CD4-positive, alpha-beta T cell treated with Interferon alpha-2 for 1 hour (primary cell): ENCODE data around the gene RGP1.

Source experiments
- DNase-seq, 2 donors: peaks; one replicate each; pipeline ENCODE4 v3.0.0-alpha.2; 2020 to 2022

Gene RGP1

DNA sequence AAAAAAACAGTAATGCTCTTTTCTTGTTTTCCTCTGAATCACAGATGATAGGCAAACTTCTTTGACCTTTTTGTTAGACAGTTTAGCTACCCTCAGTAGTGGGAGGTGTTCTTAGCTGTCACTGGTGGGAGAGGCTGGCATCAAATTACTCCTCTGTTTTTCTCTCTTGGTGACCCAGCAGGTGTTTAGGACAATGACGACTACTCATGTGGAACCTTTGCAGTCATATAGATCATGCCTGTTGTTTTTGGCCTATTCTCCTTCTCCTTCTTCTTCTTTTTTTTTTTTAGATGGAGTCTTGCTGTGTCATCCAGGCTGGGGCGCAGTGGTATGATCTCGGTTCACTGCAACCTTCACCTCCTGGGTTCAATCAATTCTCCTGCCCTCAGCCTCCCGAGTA is 26.9 kb downstream of the RGP1 start:
- DNase-seq: no peak

GRCh38 chr9:35778496-35778895 is 29.4 kb downstream of the RGP1 start:
- no peak for DNase-seq

DNA sequence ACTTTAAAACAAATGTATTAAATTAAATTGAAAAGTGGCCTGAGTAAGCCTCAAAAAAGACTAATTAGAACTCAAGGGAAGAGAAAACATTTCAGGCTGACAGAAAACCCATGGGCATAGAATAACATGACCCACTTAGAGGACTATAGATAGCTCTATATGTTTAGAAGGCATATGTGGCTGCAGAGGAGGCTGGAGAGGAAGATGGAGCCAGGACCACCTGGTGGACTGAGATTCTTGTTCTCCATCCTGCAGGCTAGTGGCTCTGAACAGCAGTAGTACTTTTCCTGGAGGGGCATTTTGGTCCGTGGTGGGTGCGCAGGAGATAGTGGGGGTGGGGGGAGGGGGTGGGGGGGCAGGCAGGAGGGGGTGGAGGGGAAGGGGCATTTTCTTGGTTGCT is 32.0 kb downstream of the RGP1 start:
- no peak for DNase-seq

DNA sequence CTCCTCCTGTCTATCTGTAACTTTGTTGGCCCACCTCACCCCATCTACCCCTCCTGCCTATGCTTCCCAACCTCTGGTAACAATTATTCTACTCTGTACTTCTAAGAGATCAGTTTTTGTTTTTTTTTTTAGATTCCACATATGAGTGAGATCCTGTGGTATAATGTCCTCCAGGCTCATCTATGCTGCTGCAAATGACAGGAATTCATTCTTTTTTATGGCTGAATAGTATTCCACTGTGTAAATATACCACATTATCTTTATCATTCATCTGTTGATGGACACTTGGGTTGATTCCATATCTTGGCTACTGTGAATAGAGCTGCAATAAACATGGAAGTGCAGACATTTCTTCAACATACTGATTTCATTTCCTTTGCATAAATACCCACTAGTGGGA is 34.3 kb downstream of the RGP1 start:
- no peak for DNase-seq

DNA sequence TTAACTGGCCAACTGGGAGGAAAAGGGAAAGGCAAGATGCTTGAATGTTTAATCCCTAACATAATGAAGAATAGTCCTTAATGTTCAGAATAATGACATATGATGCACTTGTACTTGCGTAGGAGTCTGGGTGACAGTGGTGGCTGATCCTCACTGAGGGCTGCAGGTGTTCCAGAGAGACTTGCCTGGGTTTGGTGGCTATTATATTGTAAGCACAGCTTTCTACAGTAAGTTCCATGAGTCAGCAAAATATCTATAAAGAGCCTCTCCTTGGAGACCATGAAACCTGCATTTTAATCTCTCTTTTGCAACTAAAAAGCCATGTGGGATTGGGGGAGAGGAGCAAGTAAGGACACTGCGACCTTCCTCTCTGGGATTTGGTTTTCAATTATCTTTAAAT is 40.5 kb downstream of the RGP1 start:
- no peak for DNase-seq

- no peak for DNase-seq
Observed at GRCh38 chr9:35790025-35790384, 40.9 kb downstream of the RGP1 start.

GRCh38 chr9:35790385-35791296 is 41.6 kb downstream of the RGP1 start:
- peak; percentile 62 to 78 for DNase-seq

DNA sequence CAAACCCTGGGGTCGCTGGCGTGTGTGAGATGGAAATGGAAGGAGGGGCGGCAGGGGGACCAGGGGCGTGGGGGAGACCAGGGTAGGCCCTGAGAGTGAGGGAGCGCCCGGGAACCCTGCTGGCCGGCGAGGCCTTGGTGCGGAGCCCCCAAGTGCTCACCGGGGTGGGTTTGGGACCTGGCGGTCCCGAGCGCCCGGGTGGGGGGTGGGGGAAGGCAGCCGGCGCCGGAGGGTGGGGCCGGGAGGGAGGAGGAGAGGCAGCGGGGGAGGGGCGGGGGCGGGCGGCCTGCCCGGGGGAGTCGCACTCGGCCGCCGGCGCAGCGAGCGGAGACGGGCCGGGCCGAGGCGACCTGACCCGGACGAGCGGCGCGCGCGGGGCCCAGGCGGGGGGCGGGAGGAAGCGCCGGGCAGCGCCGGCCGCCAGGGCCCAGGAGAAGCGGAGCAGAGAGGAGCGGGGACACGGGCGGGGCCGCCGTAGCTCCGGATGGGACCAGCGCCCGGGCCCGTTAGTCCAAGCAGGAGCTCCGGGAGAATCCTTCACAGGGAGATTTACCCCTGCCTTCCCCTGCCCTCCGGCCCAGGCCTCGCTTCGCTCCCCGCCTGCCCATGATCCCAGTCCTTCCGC is 42.3 kb downstream of the RGP1 start, which contains the start of gene NPR2:
Gene NPR2 (plus strand): TSS at position 295 of the 625 bp plus-strand sequence. CDS start 818 bp downstream, outside the sequence.
- DNase-seq: no peak

DNA sequence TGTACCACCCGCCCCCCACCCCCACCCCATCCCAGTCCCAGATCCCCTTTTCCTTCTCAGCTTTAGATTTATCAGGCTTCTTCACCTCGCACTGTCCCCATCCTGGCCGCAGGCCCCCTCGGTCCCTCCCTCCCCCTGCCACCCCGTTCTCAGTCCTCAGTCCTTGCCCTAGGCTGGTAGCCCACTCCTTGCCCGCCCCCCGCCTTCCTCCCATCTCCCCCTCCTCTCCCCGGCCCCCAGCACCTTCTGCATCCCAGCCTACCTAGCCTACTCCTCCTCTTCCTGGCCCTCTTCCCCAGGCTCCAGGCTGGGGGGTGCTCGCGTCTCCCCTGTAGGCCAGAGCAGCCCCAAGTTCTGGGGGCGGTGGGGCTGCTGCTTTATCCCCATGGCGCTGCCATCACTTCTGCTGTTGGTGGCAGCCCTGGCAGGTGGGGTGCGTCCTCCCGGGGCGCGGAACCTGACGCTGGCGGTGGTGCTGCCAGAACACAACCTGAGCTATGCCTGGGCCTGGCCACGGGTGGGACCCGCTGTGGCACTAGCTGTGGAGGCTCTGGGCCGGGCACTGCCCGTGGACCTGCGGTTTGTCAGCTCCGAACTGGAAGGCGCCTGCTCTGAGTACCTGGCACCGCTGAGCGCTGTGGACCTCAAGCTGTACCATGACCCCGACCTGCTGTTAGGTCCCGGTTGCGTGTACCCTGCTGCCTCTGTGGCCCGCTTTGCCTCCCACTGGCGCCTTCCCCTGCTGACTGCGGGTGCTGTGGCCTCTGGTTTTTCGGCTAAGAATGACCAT is 43.1 kb downstream of the RGP1 start:
- no peak for DNase-seq

GRCh38 chr9:35792826-35793225 is 43.7 kb downstream of the RGP1 start:
- DNase-seq: no peak

DNA sequence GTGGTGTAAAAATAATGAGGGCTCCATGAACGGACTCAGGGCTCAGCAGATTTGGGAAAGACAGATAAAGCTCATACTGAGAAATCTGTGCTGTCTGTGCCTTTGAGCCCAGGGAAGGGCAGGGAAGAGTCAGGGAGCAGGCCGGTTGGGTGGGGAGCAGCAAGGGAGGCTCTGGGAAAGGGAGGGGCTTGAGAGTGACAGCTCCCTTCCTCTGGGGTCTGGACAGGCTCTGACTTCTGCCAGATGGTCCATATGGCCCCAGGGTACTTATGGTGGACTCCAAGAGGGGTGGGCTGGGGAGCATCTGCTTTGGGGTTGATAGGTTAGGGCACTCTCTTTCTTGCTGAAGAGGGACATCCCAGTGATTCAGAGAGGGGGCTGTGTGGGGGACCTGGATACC is 44.4 kb downstream of the RGP1 start:
- no peak for DNase-seq

- no peak for DNase-seq
Observed at GRCh38 chr9:35795695-35796094, 46.6 kb downstream of the RGP1 start.

GRCh38 chr9:35797311-35798109 is 48.4 kb downstream of the RGP1 start:
- no peak for DNase-seq

GRCh38 chr9:35798658-35799374 is 49.7 kb downstream of the RGP1 start:
- DNase-seq: no peak

- DNase-seq: no peak
Observed at GRCh38 chr9:35800530-35800929, 51.4 kb downstream of the RGP1 start.

GRCh38 chr9:35801328-35802128 is 52.4 kb downstream of the RGP1 start:
- no peak for DNase-seq

- DNase-seq: no peak
Observed at GRCh38 chr9:35806101-35806500, 57.0 kb downstream of the RGP1 start.
